Measurements from ENCODE around the gene ZSCAN16.

ZSCAN16 gene

DNA sequence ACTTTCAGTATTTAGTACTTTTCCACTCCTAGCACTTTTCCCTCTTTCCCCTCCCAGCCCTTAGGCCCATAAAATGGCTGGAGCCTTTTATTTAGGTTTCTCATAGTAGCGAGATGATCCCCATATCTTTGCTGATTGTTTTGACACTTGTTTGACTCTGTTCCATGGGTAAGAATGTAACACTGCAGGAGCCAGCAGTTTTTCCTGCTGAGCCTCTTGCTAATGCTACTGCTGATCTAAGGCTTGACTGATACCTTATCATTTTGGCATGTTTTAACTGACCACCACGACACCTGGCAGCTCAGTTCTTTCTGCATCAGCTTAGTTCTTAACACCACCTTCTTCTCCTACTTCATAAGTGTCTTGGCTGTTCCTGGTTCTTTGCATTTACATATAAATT lies 46.9 kb downstream of the ZSCAN16 start:
- H3K4me3 ChIP-seq (IDR thresholded peaks at IDR 0.05; ENCODE audit: insufficient read depth, low read depth, low read length): no peak overlapping the region
- H3K79me2 ChIP-seq (ENCODE audit: insufficient read depth, low read depth): no peaks in the 10 kb centered on the region
- H3K36me3 ChIP-seq (ENCODE audit: insufficient read depth): no peaks in the 10 kb centered on the region
- TF ChIP-seq CTCF (conservative IDR thresholded peaks at IDR 0.05; ENCODE audit: low read depth, low read length): no peak
- no peaks in the 10 kb centered on the region for H3K27me3 ChIP-seq (ENCODE audit: insufficient read depth, low read depth)
- H3K9ac ChIP-seq: no peak overlapping the region
- H3K4me1 ChIP-seq (ENCODE audit: low read depth, poor library complexity, severe bottlenecking): no peaks in the 10 kb centered on the region
- H2AFZ ChIP-seq (ENCODE audit: low read depth): no peak overlapping the region
- H4K20me1 ChIP-seq (ENCODE audit: insufficient read depth): no peaks in the 10 kb centered on the region
- no peak overlapping the region for H3K27ac ChIP-seq
- no peak overlapping the region for H3K4me2 ChIP-seq

GRCh38 chr6:28172006-28172405 lies 47.6 kb downstream of the ZSCAN16 start:
- Histone ChIP-seq H3K4me2 (no peak overlapping the region), H3K36me3 (ENCODE audit: insufficient read depth) (no peaks in the 10 kb centered on the region), H3K9ac (no peak overlapping the region), H4K20me1 (ENCODE audit: insufficient read depth) (no peaks in the 10 kb centered on the region), H2AFZ (ENCODE audit: low read depth) (no peak overlapping the region), H3K27ac (no peak overlapping the region), H3K4me1 (ENCODE audit: low read depth, poor library complexity, severe bottlenecking) (no peaks in the 10 kb centered on the region), H3K27me3 (ENCODE audit: insufficient read depth, low read depth) (no peaks in the 10 kb centered on the region), H3K79me2 (ENCODE audit: insufficient read depth, low read depth) (no peaks in the 10 kb centered on the region), H3K4me3 (IDR thresholded peaks at IDR 0.05; ENCODE audit: insufficient read depth, low read depth, low read length) (no peak overlapping the region)
- TF ChIP-seq CTCF (conservative IDR thresholded peaks at IDR 0.05; ENCODE audit: low read depth, low read length): no peak

DNA sequence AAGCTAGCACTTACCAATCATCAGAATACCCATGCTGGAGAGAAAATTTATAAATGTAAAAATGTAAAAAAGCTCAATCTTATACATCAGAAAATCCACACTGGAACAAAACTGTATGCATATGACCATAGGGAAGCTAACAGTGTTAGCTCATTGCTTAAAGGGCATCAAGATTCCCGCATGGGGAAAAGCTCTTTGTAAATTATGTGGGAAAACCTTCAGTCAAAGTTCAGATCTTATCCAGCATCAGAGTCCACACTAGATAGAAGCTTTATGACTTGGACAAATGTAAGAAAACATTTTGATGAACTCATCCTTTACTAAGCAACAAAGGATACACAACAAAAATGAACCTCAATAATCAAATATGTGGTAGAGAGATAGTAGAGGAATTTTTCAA lies 52.0 kb downstream of the ZSCAN16 start:
- Histone ChIP-seq H3K79me2 (ENCODE audit: insufficient read depth, low read depth) (no peaks in the 10 kb centered on the region), H3K36me3 (ENCODE audit: insufficient read depth) (no peaks in the 10 kb centered on the region), H3K9ac (no peak overlapping the region), H3K4me1 (ENCODE audit: low read depth, poor library complexity, severe bottlenecking) (no peaks in the 10 kb centered on the region), H3K4me2 (no peak overlapping the region), H3K27ac (no peak overlapping the region), H3K4me3 (IDR thresholded peaks at IDR 0.05; ENCODE audit: insufficient read depth, low read depth, low read length) (no peak overlapping the region), H4K20me1 (ENCODE audit: insufficient read depth) (no peaks in the 10 kb centered on the region), H3K27me3 (ENCODE audit: insufficient read depth, low read depth) (no peaks in the 10 kb centered on the region), H2AFZ (ENCODE audit: low read depth) (no peak overlapping the region)
- no peak for TF ChIP-seq CTCF (conservative IDR thresholded peaks at IDR 0.05; ENCODE audit: low read depth, low read length)

Data from KMS-11 (cell line).